Activated naive CD4-positive, alpha-beta T cell (primary cell): Measurements from ENCODE around the gene SUFU.
"Not testable (repeated sequence)": the region's sequence is repeated elsewhere in the genome, so short reads cannot be mapped to it uniquely, and the experiment has no call there.

Source experiments
- DNase-seq, 4 experiments: peaks; one replicate each; lab custom pipeline; 2025; lab: John Stamatoyannopoulos, UW

The SUFU gene

DNA sequence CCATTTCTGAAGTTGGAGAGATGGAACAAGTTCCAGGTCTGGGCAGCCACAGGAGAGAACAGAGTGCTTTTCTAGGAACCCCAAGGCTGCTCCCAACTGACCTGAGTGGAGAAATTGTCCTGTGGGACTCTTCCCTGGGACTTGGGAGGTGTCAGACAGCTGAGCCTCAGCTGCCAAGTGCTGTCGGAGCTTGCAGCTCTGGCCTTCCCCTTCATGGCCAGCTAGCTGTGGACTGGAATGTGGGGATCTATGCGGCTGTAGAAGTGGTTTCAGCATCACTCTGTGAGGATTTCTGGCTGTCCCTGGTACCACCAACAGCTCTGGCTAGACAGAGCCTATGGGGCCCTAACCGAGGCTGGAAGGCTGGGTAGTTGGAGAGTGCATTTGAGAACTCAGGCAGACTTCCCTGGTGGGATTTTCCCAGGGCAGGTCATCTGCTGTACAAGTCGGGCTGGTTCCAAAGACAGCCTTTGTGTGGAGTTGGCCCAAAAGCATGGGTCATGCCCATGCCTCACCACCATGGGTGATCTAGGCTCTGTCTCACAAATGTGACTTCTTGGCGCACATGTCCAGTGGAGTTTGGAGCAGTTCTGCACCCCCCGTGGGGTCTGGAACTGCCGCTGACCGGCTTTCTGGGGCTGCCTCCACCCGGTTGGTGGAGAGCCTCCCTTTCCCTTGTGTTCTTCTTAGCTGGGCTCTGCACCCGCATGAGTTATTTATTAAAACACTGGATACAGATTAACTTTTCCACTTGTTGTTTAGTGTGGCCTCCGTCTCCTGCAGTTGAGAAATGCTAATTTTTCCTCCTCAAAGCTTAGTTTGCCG lies 10.9 kb downstream of the SUFU start:
- DNase-seq, result no peak

DNA sequence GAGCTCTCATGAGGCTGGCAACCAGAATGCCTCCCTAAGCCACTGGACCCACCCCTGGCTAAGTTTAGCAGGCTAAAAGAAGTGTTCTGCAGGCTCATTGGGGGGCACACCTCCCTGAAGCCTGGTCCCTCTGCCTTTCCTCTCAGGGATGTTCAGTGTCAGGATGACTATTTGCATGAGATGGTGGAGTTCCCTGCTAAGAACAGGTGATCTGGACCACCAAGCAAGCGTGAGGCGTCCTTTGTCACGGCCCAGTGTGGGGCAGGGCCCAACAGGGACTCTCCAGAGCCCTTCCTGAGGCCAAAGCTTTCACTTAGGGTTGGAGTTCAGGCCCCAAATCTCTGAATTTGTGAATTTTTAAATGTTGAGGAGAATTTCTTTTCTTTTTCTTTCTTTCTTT lies 12.0 kb downstream of the SUFU start:
- no peak for DNase-seq

DNA sequence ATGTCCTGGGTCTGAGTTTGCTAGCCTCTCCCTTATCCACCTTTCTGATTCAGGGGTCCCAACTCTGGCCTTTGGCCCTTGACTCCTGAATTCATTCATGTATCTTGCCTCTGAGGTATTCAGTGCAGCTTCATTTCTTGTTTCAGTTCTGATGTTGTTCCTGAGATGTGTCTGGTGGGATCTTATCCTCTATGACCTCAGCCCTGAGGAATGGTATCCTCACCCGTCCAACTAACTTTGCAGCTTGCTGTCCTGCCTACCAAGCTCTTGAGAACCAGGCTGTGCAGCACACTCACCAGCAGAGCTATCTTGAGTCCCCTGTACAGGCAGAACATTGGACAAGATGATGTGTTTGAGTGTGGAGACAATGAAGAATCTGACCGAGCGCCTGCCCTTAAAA lies 13.8 kb downstream of the SUFU start:
- no peak for DNase-seq

DNA sequence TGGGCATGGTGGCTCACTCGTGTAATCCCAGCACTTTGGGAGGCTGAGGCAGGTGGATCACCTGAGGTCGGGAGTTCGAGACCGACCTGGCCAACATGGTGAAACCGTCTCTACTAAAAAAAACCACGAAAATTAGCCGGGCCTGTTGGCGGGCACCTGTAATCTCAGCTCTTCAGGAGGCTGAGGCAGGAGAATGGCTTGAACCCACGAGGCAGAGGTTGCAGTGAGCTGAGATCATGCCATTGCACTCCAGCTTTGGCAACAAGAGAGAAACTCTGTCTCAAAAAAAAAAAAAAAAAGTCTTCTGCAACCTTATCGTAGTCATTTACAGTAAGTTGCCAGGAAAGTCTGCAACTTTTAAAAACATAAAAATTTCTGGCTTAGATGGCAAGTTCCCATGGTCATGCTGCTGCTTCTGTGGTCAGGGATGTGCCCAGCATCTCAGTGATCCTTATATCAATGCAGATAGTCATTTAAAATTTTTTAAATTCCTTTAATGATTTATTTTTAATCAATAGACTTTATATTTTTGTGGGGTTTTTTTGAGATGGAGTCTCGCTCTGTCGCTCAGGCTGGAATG lies 15.6 kb downstream of the SUFU start:
- no peak for DNase-seq

DNA sequence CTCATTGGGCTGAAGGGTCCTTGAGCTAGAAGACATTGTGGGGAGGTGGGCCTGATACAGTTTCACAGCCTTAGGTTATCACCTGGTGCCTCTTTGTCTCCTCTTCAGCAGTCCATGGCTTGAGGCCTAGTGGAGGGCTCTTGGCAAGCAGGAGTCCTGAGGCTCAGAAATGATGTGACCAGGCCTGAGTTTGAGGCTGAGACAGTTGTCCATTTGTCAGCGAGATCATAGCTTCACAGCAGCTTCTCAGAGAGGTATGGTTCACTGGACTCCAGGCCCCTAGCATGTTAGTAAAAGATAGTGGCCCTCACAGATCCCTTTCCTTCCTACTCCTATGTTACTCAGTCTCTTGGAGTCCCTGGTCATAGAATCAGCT lies 19.1 kb downstream of the SUFU start:
- DNase-seq, result no peak

DNA sequence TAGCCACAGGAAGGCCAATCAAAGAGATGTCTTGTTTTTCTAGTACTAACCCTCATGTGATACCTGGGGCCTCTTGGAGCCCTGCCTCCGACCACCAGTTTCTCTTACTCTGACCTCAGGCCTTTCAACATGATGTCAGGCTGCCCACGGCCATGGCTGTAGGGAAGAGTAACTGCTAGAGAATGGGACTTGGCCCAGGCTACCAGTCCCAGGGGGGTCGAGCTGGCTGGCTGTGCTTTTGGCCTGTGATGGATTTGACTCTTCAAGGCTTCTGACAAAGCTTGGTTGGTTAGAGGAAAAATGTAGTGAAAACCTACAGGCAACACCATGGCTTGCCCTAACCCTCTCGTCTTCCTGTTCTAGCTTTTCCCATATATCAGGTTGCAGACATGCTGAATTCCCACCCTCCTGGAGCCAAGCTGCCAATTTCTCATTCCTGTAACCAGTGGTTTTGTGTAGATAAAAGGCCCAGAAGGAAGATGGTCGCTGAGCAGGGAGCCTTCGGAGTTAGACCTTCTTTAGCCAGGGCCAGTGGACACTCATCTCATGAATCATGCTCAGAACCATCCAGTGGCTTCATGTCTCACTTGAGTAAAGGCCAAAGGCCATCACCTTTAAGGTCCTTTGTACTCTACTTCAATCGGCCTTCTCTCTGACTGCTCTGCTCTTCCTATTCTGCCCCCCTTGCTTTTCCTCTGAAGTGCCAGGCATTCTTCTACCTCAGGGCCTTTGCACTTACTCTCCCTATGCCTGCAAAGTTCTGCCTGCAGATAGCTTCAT lies 19.7 kb downstream of the SUFU start:
- no peak for DNase-seq

DNA sequence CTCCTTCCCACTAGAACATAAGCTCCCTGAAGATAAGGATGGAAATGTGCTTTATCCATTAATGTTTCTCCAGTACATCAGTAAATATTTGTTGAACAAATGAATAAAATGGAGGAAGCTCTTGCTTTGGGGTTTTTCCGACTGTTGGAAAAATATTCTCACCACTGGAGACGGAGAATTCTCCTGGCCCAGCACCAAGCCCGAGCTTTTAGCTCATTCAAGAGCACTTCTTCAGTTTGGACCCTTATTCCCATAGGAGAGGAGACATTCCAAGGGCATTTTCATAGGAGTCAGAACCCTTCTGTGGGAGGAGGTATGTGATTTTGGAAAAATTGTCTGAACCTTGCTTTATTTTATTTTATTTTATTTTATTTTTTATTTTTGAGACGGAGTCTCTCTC lies 21.0 kb downstream of the SUFU start:
- no peak for DNase-seq

DNA sequence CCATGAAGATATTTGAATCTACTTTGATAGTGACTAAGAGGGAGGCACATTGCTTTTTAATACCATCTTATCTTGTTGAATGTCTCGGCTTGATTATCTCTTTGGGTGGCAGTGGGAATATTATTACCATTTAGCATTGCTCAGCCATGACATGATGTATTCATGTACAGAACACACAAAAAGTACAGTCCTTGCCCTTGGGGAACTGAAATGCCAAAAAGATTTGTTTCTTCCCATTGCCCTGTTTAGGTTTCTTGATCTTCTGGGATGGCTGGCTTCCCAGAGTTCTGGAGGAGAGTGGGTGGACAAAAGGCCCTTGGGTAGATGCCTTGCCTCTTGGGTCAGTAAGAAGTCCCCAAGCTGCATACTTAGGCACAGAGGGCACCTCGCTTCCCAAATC lies 23.8 kb downstream of the SUFU start:
- no peak for DNase-seq

DNA sequence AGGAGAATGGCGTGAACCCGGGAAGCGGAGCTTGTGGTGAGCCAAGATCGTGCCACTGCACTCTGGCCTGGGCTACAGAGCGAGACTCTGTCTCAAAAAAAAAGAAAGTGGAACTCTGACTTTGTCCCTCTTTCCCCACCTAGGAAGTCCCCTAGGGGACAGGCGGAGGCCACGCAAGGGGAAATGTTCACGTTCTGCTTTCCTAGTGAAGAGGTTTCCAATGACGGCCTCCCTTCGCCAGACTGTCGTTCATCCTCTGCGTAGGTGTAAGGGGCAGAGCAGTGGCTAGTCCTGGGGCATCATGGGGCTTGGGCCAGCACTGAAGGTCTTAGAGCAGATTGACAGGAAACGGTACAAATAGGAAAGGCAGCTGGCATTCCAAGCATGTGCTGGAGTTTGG lies 30.6 kb downstream of the SUFU start:
- DNase-seq, result no peak

DNA sequence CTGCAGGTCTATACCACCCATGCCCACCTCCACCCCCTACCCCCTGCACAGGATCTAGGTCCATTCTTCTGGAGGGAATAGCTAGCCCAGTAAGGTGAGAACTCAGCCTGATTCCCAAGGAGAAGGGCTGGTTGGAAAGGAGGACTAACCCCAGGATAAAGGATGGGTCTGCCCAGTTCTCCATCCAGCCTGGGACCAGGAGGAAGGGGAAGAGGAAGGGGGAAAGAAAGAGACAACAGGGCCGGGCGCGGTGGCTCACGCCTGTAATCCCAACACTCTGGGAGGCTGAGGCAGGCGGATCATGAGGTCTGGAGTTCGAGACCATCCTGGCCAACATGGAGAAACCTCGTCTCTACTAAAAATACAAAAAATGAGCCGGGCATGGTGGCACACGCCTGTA lies 31.2 kb downstream of the SUFU start:
- DNase-seq, result not testable (repeated sequence)

DNA sequence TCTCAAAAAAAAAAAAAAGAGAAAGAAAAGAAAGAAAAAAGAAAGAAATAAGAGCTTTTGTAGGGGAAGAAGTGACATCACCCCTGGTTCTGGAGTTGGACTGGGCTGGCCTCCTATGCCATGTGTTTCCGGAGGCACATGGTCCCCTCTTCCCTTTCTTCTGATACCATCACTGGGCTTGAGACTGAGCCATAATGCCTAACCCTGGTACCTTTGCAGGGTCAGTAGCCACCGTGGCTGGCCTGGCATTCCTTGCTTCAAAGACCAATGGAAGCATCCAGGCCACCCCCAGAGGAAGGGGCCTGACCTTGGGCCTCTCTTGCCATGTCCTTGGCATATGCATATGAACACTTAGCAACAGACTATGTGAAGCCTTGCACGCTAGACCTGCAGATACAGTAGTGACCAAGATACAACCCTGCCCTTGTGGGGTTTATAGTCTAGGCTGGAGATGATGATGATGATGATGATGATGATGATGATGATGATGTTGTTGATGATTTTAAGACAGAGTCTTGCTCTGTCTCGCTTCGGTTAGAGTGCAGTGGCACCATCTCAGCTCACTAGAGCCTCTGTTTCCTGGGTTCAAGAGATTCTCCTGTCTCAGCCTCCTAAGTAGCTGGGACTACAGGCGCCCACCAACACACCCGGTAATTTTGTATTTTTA lies 31.8 kb downstream of the SUFU start:
- no peak for DNase-seq

DNA sequence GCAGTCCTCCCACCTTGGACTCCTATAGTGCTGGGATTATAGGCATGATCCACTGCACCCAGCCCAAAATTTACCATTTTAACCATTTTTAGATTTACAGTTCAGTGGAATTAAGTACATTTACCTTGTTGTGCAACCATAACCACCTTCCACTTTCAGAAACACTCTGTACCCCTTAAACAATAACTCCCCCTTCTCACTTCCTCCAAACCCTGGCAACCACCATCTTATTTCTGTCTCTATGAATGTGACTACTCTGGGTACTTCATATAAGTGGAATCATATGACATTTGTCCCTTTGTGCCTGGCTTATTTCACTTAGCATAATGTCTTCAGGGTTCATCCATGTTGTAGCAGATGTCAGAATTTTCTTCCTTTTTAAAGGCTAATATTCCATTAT lies 33.6 kb downstream of the SUFU start:
- no peak for DNase-seq

DNA sequence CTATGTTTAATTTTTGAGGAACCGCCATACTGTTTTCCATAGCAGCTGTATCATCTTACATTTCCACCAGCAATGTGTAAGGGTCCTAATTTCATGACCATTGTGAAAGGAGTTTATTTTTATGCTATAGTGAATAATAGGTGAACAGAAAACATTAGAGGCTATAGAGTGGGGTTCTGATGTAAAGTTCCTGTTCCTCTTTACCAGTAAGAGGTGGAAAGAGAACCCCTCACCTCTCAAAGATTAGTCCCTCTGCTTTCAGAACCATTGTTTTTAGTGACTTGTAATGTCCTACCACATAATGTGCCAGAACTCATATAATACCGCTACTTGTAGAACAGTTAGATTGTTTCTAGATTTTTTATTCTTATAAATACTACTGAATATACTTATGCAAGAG lies 34.2 kb downstream of the SUFU start:
- DNase-seq, result no peak

DNA sequence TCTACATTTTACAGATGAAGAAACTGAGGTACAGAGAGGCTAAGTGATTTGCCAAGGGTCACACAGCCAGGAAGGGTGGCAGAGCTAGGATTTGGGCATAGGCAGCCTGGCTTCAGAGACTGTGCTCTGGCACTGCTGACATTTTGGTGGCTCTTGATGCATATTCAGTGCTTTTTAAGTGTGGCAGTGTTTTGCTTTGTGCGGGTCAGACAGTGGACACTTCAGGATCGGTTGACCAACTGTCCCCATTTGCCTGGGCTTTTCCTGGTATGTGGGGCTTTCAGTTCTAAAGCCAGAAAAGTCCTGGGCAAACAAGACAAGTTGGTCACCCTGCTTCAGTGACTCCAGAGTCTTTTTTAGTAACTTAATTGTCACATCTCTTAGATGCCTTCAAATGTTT lies 35.0 kb downstream of the SUFU start:
- DNase-seq, result no peak

DNA sequence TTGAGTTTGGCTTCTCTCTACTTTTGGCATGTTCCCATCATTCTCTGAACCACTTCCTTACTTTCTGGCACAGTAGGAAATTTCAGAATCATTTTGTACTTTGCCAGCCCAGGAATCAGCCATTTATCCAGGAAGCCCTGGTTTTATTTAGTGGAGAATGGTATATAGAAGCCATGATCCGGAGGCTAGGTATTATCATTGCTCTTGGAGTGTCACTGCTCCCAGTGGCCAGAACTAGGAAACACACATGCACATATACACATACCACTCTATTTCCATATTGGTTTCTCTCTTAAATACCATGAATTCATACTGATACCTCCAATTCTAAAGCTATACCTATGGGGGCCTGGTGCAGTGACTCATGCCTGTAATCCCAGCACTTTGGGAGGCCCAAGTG lies 36.3 kb downstream of the SUFU start:
- DNase-seq, result no peak

DNA sequence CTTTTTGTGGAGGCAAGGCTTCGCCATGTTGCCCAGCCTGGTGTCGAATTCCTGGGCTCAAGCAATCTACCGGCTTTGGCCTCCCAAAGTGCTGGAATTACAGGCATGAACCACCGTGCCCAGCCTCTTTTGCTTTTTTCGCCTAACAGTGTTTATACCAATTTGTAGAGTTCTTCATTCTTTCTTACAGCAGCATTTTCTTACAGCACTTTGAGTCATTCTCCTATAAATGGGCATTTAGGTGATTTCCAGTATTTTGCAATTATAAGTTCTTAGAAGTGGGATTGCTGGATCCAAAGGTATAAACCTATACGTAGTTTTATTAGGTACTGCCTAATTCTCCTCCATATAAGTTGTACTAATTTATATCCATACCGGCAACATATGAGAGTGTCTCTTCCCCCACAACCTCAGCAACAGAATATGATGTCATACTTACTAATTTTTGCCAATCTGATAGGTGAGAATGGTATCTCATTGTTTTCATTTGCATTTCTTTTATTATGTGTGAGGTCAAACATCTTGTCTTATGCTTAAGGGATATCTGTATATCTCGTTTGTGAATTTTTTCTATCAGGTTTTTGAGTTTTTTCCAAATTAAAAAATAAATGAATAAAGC lies 39.1 kb downstream of the SUFU start:
- DNase-seq, result no peak

DNA sequence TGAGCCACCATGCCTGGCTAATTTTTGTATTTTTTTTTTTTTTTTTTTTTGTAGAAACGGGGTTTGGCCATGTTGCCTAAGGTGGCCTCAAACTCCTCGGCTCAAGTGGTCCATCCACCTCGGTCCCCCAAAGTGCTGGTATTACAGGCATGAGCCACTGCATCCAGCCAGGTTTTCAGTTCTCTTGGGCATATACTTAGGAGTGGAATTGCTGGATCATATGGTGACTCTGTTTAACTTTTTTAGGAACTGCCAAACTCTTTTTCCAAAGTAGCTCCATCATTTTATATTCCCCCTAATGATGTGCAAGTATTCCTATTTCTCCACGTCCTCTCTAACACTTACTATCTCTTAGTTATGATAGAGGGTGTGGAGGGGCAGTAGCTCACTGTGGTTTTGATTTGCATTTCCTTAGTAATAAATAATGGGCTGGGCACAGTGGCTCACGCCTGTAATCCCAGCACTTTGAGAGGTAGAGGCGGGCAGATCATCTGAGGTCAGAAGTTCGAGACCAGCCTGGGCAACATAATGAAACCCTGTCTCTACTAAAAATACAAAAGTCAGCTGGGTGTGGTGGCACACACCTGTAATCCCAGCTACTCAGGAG lies 41.6 kb downstream of the SUFU start:
- no peak for DNase-seq

DNA sequence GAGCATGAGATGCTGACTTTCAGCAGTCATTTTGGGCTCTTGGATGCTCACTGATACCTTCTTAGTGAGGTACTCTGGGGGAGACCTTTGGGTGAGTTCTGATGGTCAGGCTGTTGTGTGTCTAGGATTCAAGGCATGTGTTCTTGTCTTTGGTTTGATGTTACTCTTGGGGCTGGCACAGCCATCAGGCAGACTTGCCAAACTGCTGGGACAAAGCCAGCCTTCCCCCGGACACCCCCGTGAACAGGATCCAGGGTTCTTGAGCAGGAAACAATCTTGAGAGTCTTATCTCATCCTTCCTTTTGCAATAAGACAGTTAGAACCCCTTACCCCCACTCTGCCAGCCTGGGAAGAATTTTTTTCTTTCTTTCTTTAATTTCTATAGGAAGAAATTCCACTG lies 42.2 kb downstream of the SUFU start:
- no peak for DNase-seq

DNA sequence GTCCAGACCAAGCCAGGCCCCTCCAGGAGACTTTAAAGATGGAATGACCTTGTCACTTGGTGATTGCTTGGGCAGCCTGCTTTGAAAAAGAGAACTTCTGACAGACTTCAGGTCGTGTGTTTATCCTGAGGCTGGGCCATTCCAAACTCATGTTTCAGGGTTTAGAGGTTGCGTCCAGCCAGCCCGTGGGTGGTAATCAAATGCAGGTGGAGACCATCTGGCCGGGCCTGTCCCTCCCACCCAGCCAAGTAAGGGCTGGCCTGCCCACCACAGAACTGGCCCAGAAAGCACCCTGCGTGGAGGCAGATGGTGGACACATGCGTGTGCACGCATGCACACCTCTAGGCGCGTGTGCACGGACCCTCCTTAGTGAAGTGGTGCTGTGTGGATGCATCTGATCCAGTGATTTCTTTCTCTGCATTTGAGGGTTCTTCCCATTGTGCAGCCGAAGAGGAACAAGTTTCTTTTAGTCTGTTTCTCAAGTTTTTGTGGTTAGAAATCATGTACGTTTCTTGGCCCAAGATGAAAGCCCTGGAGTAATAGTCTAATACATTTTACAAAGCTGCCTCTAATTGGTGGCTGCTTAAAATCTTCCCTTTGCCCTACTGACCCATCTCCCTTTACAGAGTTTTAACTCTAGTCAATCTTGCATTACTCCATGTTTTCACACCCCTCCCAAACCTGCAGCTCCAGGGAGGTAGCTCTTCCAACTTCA lies 43.0 kb downstream of the SUFU start:
- no peak for DNase-seq

DNA sequence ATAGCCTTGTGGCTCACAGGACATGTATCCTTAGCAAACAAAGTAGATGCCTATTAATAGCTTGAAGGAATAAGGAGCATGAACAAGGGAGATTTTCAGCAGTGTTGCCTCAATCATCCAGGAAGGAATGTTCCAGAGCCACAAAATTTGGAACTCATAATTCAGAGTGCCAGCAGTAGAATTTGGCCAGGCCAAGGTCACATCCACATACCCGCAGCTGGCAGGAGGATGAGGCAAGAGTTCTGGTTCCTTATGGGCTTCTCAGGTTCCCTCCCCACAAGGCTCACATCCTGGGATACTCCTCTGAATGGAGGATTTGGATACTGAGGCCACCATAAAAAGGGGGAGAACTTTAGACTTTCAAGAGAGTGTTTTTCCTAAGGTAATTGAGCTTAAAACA lies 45.8 kb downstream of the SUFU start:
- no peak for DNase-seq

DNA sequence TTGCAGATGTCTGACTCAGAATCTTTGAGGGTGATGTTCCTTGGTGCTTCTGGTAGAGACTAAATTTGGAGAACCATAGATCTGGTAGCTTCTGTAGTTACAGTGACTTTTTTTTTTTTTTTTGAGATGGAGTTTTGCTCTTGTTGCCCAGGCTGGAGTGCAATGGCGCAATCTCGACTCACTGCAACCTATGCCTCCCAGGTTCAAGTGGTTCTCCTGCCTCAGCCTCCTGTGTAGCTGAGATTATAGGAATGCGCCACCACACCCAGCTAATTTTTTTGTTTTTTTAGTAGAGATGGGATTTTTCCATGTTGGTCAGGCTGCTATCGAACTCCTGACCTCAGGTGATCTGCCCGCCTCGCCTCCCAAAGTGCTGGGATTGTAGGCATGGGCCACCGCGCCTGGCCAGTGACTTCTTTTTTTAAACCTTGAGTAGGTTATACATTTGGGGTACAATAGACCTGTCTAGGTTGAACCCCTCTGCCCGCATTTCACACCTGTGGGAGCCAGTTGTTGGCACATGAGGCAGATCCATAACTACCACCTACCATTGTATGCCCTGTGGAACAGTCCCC lies 47.0 kb downstream of the SUFU start:
- DNase-seq, result no peak
